ENCODE data around the gene THOC5.

Gene THOC5

GRCh38 chr22:29574762-29575450 lies 21.3 kb upstream of the THOC5 start:
- TF ChIP-seq CTCF (IDR thresholded peaks at IDR 0.05; ENCODE audit: insufficient read depth, low read length) (no peak), POLR2AphosphoS5 (IDR thresholded peaks at IDR 0.05; ENCODE audit: low read depth) (no peak), SPI1 (IDR thresholded peaks at IDR 0.05; ENCODE audit: borderline replicate concordance, low read depth) (no peak), GABPA (IDR thresholded peaks at IDR 0.05; ENCODE audit: low read depth) (no peak), REST (IDR thresholded peaks at IDR 0.05; ENCODE audit: insufficient replicate concordance, low read depth) (no peak)
- no peak for DNase-seq (ENCODE audit: low read depth in 1 of 2, low spot score in 1 of 2)
- Histone ChIP-seq H3K4me3 (replicated peaks; ENCODE audit: insufficient read depth, low read length) (no peak overlapping the region), H3K27ac (replicated peaks) (no peak overlapping the region), H3K27me3 (ENCODE audit: insufficient read depth, poor library complexity, severe bottlenecking) (no peaks in the 10 kb centered on the region)

- Histone ChIP-seq H3K27ac (replicated peaks) (no peak overlapping the region), H3K4me3 (replicated peaks; ENCODE audit: insufficient read depth, low read length) (no peak overlapping the region)
- TF ChIP-seq CTCF (IDR thresholded peaks at IDR 0.05; ENCODE audit: insufficient read depth, low read length) (no peak), SPI1 (IDR thresholded peaks at IDR 0.05; ENCODE audit: borderline replicate concordance, low read depth) (no peak), POLR2AphosphoS5 (IDR thresholded peaks at IDR 0.05; ENCODE audit: low read depth) (no peak), GABPA (IDR thresholded peaks at IDR 0.05; ENCODE audit: low read depth) (no peak), REST (IDR thresholded peaks at IDR 0.05; ENCODE audit: insufficient replicate concordance, low read depth) (no peak)
Observed at GRCh38 chr22:29570912-29571549, 17.5 kb upstream of the THOC5 start.

GRCh38 chr22:29570456-29570855 lies 16.9 kb upstream of the THOC5 start:
- no peak for DNase-seq (ENCODE audit: low read depth in 1 of 2, low spot score in 1 of 2)
- no peak overlapping the region for H3K4me3 ChIP-seq (replicated peaks; ENCODE audit: insufficient read depth, low read length)
- no peak overlapping the region for H3K27ac ChIP-seq (replicated peaks)
- TF ChIP-seq POLR2AphosphoS5 (IDR thresholded peaks at IDR 0.05; ENCODE audit: low read depth) (no peak), CTCF (IDR thresholded peaks at IDR 0.05; ENCODE audit: insufficient read depth, low read length) (no peak), REST (IDR thresholded peaks at IDR 0.05; ENCODE audit: insufficient replicate concordance, low read depth) (no peak), SPI1 (IDR thresholded peaks at IDR 0.05; ENCODE audit: borderline replicate concordance, low read depth) (no peak), GABPA (IDR thresholded peaks at IDR 0.05; ENCODE audit: low read depth) (no peak)
- no peaks in the 10 kb centered on the region for H3K27me3 ChIP-seq (ENCODE audit: insufficient read depth, poor library complexity, severe bottlenecking)

More at GRCh38 chr22:29570912-29571549, 17.5 kb upstream of the THOC5 start:
- DNase-seq (ENCODE audit: low read depth in 1 of 2, low spot score in 1 of 2) = no peak
- H3K27me3 ChIP-seq (ENCODE audit: insufficient read depth, poor library complexity, severe bottlenecking) = no peaks in the 10 kb centered on the region
